ENCODE measurements around the gene MEGF11.

The MEGF11 gene

GRCh38 chr15:65964792-65965433 is 288.6 kb downstream of the MEGF11 start:
- H3K27ac Mint-ChIP-seq: no peak overlapping the region
- no peaks in the 10 kb centered on the region for H3K9me3 Mint-ChIP-seq
- peaks cover 76 to 96% of the 10 kb centered on the region in 2 donors for H3K27me3 Mint-ChIP-seq
- ATAC-seq (replicated peaks) (no peak), DNase-seq (no peak)
- H3K36me3 Mint-ChIP-seq (ENCODE audit: insufficient read depth): no peaks in the 10 kb centered on the region
- H3K4me3 Mint-ChIP-seq: no peak overlapping the region
- no peaks in the 10 kb centered on the region for H3K4me1 Mint-ChIP-seq (ENCODE audit: low read depth in 2 of 2)

- DNase-seq: no peak
- Mint-ChIP-seq H3K36me3 (ENCODE audit: insufficient read depth) (no peaks in the 10 kb centered on the region), H3K27me3 (peaks cover 66 to 87% of the 10 kb centered on the region in 2 donors), H3K9me3 (no peaks in the 10 kb centered on the region), H3K4me1 (ENCODE audit: low read depth in 2 of 2) (no peaks in the 10 kb centered on the region), H3K27ac (peak overlapping the region in 1 of 2 donors; percentile 54), H3K4me3 (no peak overlapping the region)
- ATAC-seq (replicated peaks): no peak
These were observed 289.6 kb downstream of the MEGF11 start for GRCh38 chr15:65963911-65964482.

- H3K27me3 Mint-ChIP-seq: peaks cover 63 to 81% of the 10 kb centered on the region in 2 donors
- ATAC-seq (replicated peaks): no peak
These were observed 290.2 kb downstream of the MEGF11 start for GRCh38 chr15:65963358-65963757.

GRCh38 chr15:65962187-65962586 is 291.4 kb downstream of the MEGF11 start:
- H3K27me3 Mint-ChIP-seq: peaks cover 51 to 69% of the 10 kb centered on the region in 2 donors
- H3K4me3 Mint-ChIP-seq: no peak overlapping the region
- DNase-seq: no peak
- no peaks in the 10 kb centered on the region for H3K4me1 Mint-ChIP-seq (ENCODE audit: low read depth in 2 of 2)
- no peak overlapping the region for H3K27ac Mint-ChIP-seq
- no peaks in the 10 kb centered on the region for H3K36me3 Mint-ChIP-seq (ENCODE audit: insufficient read depth)
- ATAC-seq (replicated peaks): no peak
- H3K9me3 Mint-ChIP-seq: no peaks in the 10 kb centered on the region

More at GRCh38 chr15:65963358-65963757, 290.2 kb downstream of the MEGF11 start:
- Mint-ChIP-seq H3K36me3 (ENCODE audit: insufficient read depth) (no peaks in the 10 kb centered on the region), H3K4me1 (ENCODE audit: low read depth in 2 of 2) (no peaks in the 10 kb centered on the region), H3K9me3 (no peaks in the 10 kb centered on the region), H3K4me3 (no peak overlapping the region), H3K27ac (peak overlapping the region in 1 of 2 donors; percentile 54)
- DNase-seq: no peak

- no peak overlapping the region for H3K27ac Mint-ChIP-seq
- H3K36me3 Mint-ChIP-seq (ENCODE audit: insufficient read depth): no peaks in the 10 kb centered on the region
- H3K4me1 Mint-ChIP-seq (ENCODE audit: low read depth in 2 of 2): no peaks in the 10 kb centered on the region
- H3K27me3 Mint-ChIP-seq: peaks cover 35 to 53% of the 10 kb centered on the region in 2 donors
- DNase-seq (no peak), ATAC-seq (replicated peaks) (no peak)
- no peak overlapping the region for H3K4me3 Mint-ChIP-seq
- H3K9me3 Mint-ChIP-seq: no peaks in the 10 kb centered on the region
These were observed 293.0 kb downstream of the MEGF11 start for GRCh38 chr15:65960586-65960985.

GRCh38 chr15:65958835-65959234 is 294.7 kb downstream of the MEGF11 start:
- Mint-ChIP-seq H3K9me3 (no peaks in the 10 kb centered on the region), H3K4me1 (ENCODE audit: low read depth in 2 of 2) (no peaks in the 10 kb centered on the region), H3K27ac (no peak overlapping the region), H3K36me3 (ENCODE audit: insufficient read depth) (no peaks in the 10 kb centered on the region), H3K4me3 (no peak overlapping the region), H3K27me3 (peaks cover 27 to 41% of the 10 kb centered on the region in 2 donors)
- DNase-seq (no peak), ATAC-seq (replicated peaks) (no peak)

GRCh38 chr15:65957451-65957850 is 296.1 kb downstream of the MEGF11 start:
- ATAC-seq (replicated peaks) (no peak), DNase-seq (no peak)
- H3K36me3 Mint-ChIP-seq (ENCODE audit: insufficient read depth): peaks cover 3% of the 10 kb centered on the region
- H3K9me3 Mint-ChIP-seq: no peaks in the 10 kb centered on the region
- peaks cover 0 to 1% of the 10 kb centered on the region in 2 donors for H3K4me1 Mint-ChIP-seq (ENCODE audit: low read depth in 2 of 2)
- H3K27ac Mint-ChIP-seq: no peak overlapping the region
- no peak overlapping the region for H3K4me3 Mint-ChIP-seq
- H3K27me3 Mint-ChIP-seq: peaks cover 19 to 41% of the 10 kb centered on the region in 2 donors

- Mint-ChIP-seq H3K27me3 (peaks cover 13 to 39% of the 10 kb centered on the region in 2 donors), H3K27ac (no peak overlapping the region), H3K36me3 (ENCODE audit: insufficient read depth) (peaks cover 3% of the 10 kb centered on the region), H3K4me1 (ENCODE audit: low read depth in 2 of 2) (peaks cover 0 to 1% of the 10 kb centered on the region in 2 donors), H3K9me3 (no peaks in the 10 kb centered on the region), H3K4me3 (no peak overlapping the region)
- DNase-seq (no peak), ATAC-seq (replicated peaks) (no peak)
These were observed 296.7 kb downstream of the MEGF11 start for GRCh38 chr15:65956899-65957298.

- Mint-ChIP-seq H3K9me3 (no peaks in the 10 kb centered on the region), H3K27me3 (peaks cover 7 to 34% of the 10 kb centered on the region in 2 donors)
These were observed 297.2 kb downstream of the MEGF11 start for GRCh38 chr15:65956307-65956706.

GRCh38 chr15:65954289-65954741 is 299.2 kb downstream of the MEGF11 start:
- Mint-ChIP-seq H3K9me3 (no peaks in the 10 kb centered on the region), H3K27ac (no peak overlapping the region), H3K36me3 (ENCODE audit: insufficient read depth) (peaks cover 3% of the 10 kb centered on the region), H3K4me1 (ENCODE audit: low read depth in 2 of 2) (peaks cover 4% of the 10 kb centered on the region in 2 donors), H3K27me3 (peaks cover 19 to 35% of the 10 kb centered on the region in 2 donors), H3K4me3 (no peak overlapping the region)
- ATAC-seq (replicated peaks) (no peak), DNase-seq (no peak)

More at GRCh38 chr15:65956307-65956706, 297.2 kb downstream of the MEGF11 start:
- ATAC-seq (replicated peaks) (no peak), DNase-seq (no peak)
- Mint-ChIP-seq H3K4me1 (ENCODE audit: low read depth in 2 of 2) (peaks cover 0 to 1% of the 10 kb centered on the region in 2 donors), H3K27ac (no peak overlapping the region), H3K36me3 (ENCODE audit: insufficient read depth) (peaks cover 3% of the 10 kb centered on the region), H3K4me3 (no peak overlapping the region)

GRCh38 chr15:65953622-65954021 is 299.9 kb downstream of the MEGF11 start:
- DNase-seq (no peak), ATAC-seq (replicated peaks) (no peak)
- Mint-ChIP-seq H3K4me1 (ENCODE audit: low read depth in 2 of 2) (peaks cover 4% of the 10 kb centered on the region in 2 donors), H3K27me3 (peaks cover 19 to 42% of the 10 kb centered on the region in 2 donors), H3K4me3 (no peak overlapping the region), H3K9me3 (no peaks in the 10 kb centered on the region), H3K36me3 (ENCODE audit: insufficient read depth) (peaks cover 3% of the 10 kb centered on the region), H3K27ac (no peak overlapping the region)

GRCh38 chr15:65952391-65953053 is 301.0 kb downstream of the MEGF11 start:
- DNase-seq (no peak), ATAC-seq (replicated peaks) (no peak)
- H3K9me3 Mint-ChIP-seq: no peaks in the 10 kb centered on the region
- H3K4me3 Mint-ChIP-seq: no peak overlapping the region
- H3K36me3 Mint-ChIP-seq (ENCODE audit: insufficient read depth): peaks cover 3% of the 10 kb centered on the region
- peaks cover 19 to 50% of the 10 kb centered on the region in 2 donors for H3K27me3 Mint-ChIP-seq
- peaks cover 4% of the 10 kb centered on the region in 2 donors for H3K4me1 Mint-ChIP-seq (ENCODE audit: low read depth in 2 of 2)
- H3K27ac Mint-ChIP-seq: no peak overlapping the region

GRCh38 chr15:65951007-65951406 is 302.5 kb downstream of the MEGF11 start:
- DNase-seq (no peak), ATAC-seq (replicated peaks) (no peak)
- no peaks in the 10 kb centered on the region for H3K9me3 Mint-ChIP-seq
- no peak overlapping the region for H3K4me3 Mint-ChIP-seq
- H3K4me1 Mint-ChIP-seq (ENCODE audit: low read depth in 2 of 2): peaks cover 4% of the 10 kb centered on the region in 2 donors
- peaks cover 19 to 59% of the 10 kb centered on the region in 2 donors for H3K27me3 Mint-ChIP-seq
- peaks cover 3% of the 10 kb centered on the region for H3K36me3 Mint-ChIP-seq (ENCODE audit: insufficient read depth)
- no peak overlapping the region for H3K27ac Mint-ChIP-seq
